ENCODE measurements around the gene GSTA4. TPM values are rescaled to one million over a fixed set of nuclear protein-coding genes. Genes with fewer than 3 reads are reported as not detected.

The GSTA4 gene
- total RNA-seq, 2 experiments from 2014 or later = 0.63 to 1.1 TPM

DNA sequence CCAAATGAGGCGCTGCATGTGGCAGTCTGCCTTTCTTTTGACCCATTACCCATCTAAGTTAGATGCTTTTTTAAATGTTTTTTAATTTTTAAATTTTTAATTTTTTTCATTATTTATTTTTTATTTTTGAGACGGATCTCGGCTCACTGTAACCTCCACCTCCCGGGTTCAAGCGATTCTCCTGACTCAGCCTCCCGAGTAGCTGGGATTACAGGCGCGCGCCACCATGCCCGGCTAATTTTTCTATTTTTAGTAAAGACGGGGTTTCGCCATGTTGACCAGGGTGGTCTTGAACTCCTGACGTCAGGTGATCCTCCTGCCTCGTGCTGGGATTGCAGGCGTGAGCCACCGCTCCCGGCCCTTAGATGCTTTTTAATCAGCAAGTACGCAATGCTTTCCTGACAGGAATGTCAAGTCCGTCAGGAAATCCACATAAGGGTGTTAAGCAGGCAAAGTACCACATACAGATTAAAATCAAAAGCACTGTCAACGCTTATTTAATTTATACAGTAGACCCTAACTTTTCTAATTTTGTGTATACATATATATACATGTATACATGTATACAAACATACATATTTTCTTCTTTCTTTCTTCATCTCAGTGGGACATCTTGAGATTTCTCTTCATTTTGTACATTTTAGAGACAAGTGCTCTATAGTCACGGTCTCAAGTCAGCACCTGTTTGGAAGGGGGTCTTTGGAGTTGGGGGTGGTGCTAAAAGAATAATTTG lies 995 bp upstream of the GSTA4 start:
- BruUV-seq (replicated peaks) = no TSS peak

DNA sequence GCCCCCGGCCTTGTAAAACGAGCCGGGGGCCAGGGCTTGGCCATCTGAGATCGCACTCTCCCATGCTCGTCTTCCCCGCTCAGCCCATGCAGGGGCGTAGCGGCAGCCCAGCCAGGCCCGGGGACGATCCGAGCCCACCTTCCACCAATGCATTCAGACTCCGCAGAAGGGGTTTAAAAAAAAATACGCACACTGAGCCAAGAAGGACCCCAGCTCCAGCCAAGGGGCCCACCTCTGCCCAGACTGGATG lies 320 bp downstream of the GSTA4 start:
- Histone ChIP-seq H3K27ac (ENCODE audit: low read depth, low read length, poor library complexity, severe bottlenecking) (no peak overlapping the region), H4K20me1 (ENCODE audit: insufficient read depth, low read length) (no peaks in the 10 kb centered on the region), H3K79me2 (ENCODE audit: insufficient read depth, low read depth, low read length) (no peaks in the 10 kb centered on the region), H3K9me3 (ENCODE audit: low read length) (no peaks in the 10 kb centered on the region), H3K4me1 (ENCODE audit: insufficient read depth, low read length, poor library complexity, severe bottlenecking) (peaks cover 12% of the 10 kb centered on the region), H3K4me2 (ENCODE audit: low read length) (peak overlapping the region; percentile 95), H3K9me2 (ENCODE audit: insufficient read depth, low read length) (no peaks in the 10 kb centered on the region), H2AFZ (ENCODE audit: low read length) (peak overlapping the region; percentile 93), H3K4me3 (ENCODE audit: low read depth, low read length, poor library complexity, severe bottlenecking) (peak overlapping the region; percentile 72), H3K36me3 (ENCODE audit: insufficient read depth, low read length) (no peaks in the 10 kb centered on the region)
- CTCF ChIA-PET (ENCODE audit: unreplicated experiment) = interaction anchor here (1.0 kb wide), 1 partner anchor 72 kb away, joined by 3 read pairs; no protein-coding TSS in a partner anchor
- TF ChIP-seq, protein P1, sequence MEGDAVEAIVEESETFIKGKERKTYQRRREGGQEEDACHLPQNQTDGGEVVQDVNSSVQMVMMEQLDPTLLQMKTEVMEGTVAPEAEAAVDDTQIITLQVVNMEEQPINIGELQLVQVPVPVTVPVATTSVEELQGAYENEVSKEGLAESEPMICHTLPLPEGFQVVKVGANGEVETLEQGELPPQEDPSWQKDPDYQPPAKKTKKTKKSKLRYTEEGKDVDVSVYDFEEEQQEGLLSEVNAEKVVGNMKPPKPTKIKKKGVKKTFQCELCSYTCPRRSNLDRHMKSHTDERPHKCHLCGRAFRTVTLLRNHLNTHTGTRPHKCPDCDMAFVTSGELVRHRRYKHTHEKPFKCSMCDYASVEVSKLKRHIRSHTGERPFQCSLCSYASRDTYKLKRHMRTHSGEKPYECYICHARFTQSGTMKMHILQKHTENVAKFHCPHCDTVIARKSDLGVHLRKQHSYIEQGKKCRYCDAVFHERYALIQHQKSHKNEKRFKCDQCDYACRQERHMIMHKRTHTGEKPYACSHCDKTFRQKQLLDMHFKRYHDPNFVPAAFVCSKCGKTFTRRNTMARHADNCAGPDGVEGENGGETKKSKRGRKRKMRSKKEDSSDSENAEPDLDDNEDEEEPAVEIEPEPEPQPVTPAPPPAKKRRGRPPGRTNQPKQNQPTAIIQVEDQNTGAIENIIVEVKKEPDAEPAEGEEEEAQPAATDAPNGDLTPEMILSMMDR (conservative IDR thresholded peaks at IDR 0.05; ENCODE audit: low read length) = no peak
- TF ChIP-seq EZH2phosphoT487 (IDR thresholded peaks at IDR 0.05; ENCODE audit: borderline replicate concordance, low read depth, low read length) = no peak
- POLR2A ChIA-PET = interaction anchor here (0.5 to 1.5 kb wide), 5 partner anchors 14 to 532 kb away, joined by 3 to 5 read pairs (median 3); no protein-coding TSS in a partner anchor
- intact Hi-C loops (cut with micrococcal nuclease; ENCODE audit: unreplicated experiment) = loop anchor here (5.0 kb wide), 2 partner anchors 327 to 577 kb away; no protein-coding TSS in a partner anchor
- peak; percentile 14 for DNase-seq (ENCODE audit: low spot score)
- no TSS peak for BruUV-seq (replicated peaks)

More for the DNA sequence above, 995 bp upstream of the GSTA4 start:
- TF ChIP-seq, protein P1 (conservative IDR thresholded peaks at IDR 0.05; ENCODE audit: low read length) = no peak
- no peak for TF ChIP-seq EZH2phosphoT487 (IDR thresholded peaks at IDR 0.05; ENCODE audit: borderline replicate concordance, low read depth, low read length)
- Histone ChIP-seq H4K20me1 (ENCODE audit: insufficient read depth, low read length) (no peaks in the 10 kb centered on the region), H3K4me1 (ENCODE audit: insufficient read depth, low read length, poor library complexity, severe bottlenecking) (peaks cover 12% of the 10 kb centered on the region), H3K9me2 (ENCODE audit: insufficient read depth, low read length) (no peaks in the 10 kb centered on the region), H3K9me3 (ENCODE audit: low read length) (no peaks in the 10 kb centered on the region), H3K4me3 (ENCODE audit: low read depth, low read length, poor library complexity, severe bottlenecking) (peak overlapping the region; percentile 59), H3K4me2 (ENCODE audit: low read length) (peak overlapping the region; percentile 51), H3K27ac (ENCODE audit: low read depth, low read length, poor library complexity, severe bottlenecking) (no peak overlapping the region), H2AFZ (ENCODE audit: low read length) (peak overlapping the region; percentile 29; the same call in 1 of the 2 replicates), H3K36me3 (ENCODE audit: insufficient read depth, low read length) (no peaks in the 10 kb centered on the region), H3K79me2 (ENCODE audit: insufficient read depth, low read depth, low read length) (no peaks in the 10 kb centered on the region)
- CTCF ChIA-PET (ENCODE audit: unreplicated experiment) = interaction anchor here (1.0 kb wide), 1 partner anchor 71 kb away, joined by 3 read pairs; no protein-coding TSS in a partner anchor
- DNase-seq (ENCODE audit: low spot score) = peak; percentile 63
- intact Hi-C loops (cut with micrococcal nuclease; ENCODE audit: unreplicated experiment) = loop anchor here (5.0 kb wide), 2 partner anchors 329 to 579 kb away; no protein-coding TSS in a partner anchor
- POLR2A ChIA-PET = interaction anchor here (0.6 to 1.5 kb wide), 3 partner anchors 28 to 677 kb away, joined by 3 to 5 read pairs (median 3); no protein-coding TSS in a partner anchor
